Astrocyte (in vitro differentiated cells and primary cell): ENCODE data around the gene SRGAP1. TPM values are rescaled to one million over a fixed set of nuclear protein-coding genes. Genes with fewer than 3 reads are reported as not detected.

Experiments
- DNase-seq: peaks from one replicate; pipeline ENCODE4 v3.0.0-alpha.2; 2010; ENCODE audit warnings: low read depth
- FAIRE-seq: peaks from 2 replicates; lab custom pipeline; 2011; peaks lifted over from hg19 to GRCh38; lab: Jason Lieb, UNC
- H2AFZ ChIP-seq: 2 replicates; pipeline ENCODE4 v1.6.0; 2012; ENCODE audit warnings: low read depth, low read length, inconsistent platforms
- H3K27ac ChIP-seq: 2 replicates; pipeline ENCODE4 v1.5.1; 2011; ENCODE audit warnings: low read depth, low read length, inconsistent platforms
- H3K27me3 ChIP-seq: 2 replicates; pipeline ENCODE4 v1.6.0; 2011; ENCODE audit warnings: low read length, inconsistent platforms; ENCODE audit not compliant: insufficient read depth
- H3K36me3 ChIP-seq: 2 replicates; pipeline ENCODE4 v1.5.1; 2011; ENCODE audit warnings: low read length, inconsistent platforms; ENCODE audit not compliant: insufficient read depth
- H3K4me1 ChIP-seq: 2 replicates; pipeline ENCODE4 v1.5.1; 2011; ENCODE audit warnings: low read length, inconsistent platforms; ENCODE audit not compliant: insufficient read depth
- H3K4me2 ChIP-seq: 2 replicates; pipeline ENCODE4 v1.6.0; 2012; ENCODE audit warnings: low read length, inconsistent platforms
- H3K4me3 ChIP-seq: 2 replicates; pipeline ENCODE4 v1.5.1; 2011; ENCODE audit warnings: low read depth, mild to moderate bottlenecking, low read length, inconsistent platforms; ENCODE audit not compliant: insufficient read depth
- H3K79me2 ChIP-seq: 2 replicates; pipeline ENCODE4 v1.6.0; 2012; ENCODE audit warnings: mild to moderate bottlenecking, low read length, inconsistent platforms; ENCODE audit not compliant: insufficient read depth
- H3K9ac ChIP-seq: 2 replicates; pipeline ENCODE4 v1.6.0; 2012; ENCODE audit warnings: mild to moderate bottlenecking, low read length, inconsistent platforms
- H3K9me3 ChIP-seq: 2 replicates; pipeline ENCODE4 v1.5.1; 2012; ENCODE audit warnings: low read depth, mild to moderate bottlenecking, low read length, inconsistent platforms; ENCODE audit not compliant: insufficient read depth
- H4K20me1 ChIP-seq: 2 replicates; pipeline ENCODE4 v1.6.0; 2012; ENCODE audit warnings: low read length, inconsistent platforms; ENCODE audit not compliant: insufficient read depth
- H3K27ac Mint-ChIP-seq: one replicate; pipeline ENCODE4 v1.8.0; 2021; ENCODE audit warnings: mild to moderate bottlenecking, mixed read lengths; ENCODE audit not compliant: unreplicated experiment
- H3K27me3 Mint-ChIP-seq: one replicate; pipeline ENCODE4 v1.8.0; 2021; ENCODE audit warnings: low read depth, mixed read lengths; ENCODE audit not compliant: unreplicated experiment
- H3K36me3 Mint-ChIP-seq: one replicate; pipeline ENCODE4 v1.8.0; 2021; ENCODE audit warnings: low read depth, mixed read lengths; ENCODE audit not compliant: unreplicated experiment
- H3K4me1 Mint-ChIP-seq: one replicate; pipeline ENCODE4 v1.8.0; 2021; ENCODE audit warnings: low read depth, mixed read lengths; ENCODE audit not compliant: unreplicated experiment
- H3K4me3 Mint-ChIP-seq: one replicate; pipeline ENCODE4 v1.8.0; 2021; ENCODE audit warnings: mild to moderate bottlenecking, moderate library complexity, mixed read lengths; ENCODE audit not compliant: unreplicated experiment
- H3K9me3 Mint-ChIP-seq: one replicate; pipeline ENCODE4 v1.8.0; 2021; ENCODE audit warnings: mild to moderate bottlenecking, mixed read lengths; ENCODE audit not compliant: unreplicated experiment
- CTCF ChIP-seq: IDR thresholded peaks from 2 replicates; pipeline ENCODE4 v1.5.1; 2011; ENCODE audit warnings: low read depth, mild to moderate bottlenecking, inconsistent platforms, low read length, moderate library complexity; ENCODE audit not compliant: insufficient read depth
- EZH2 ChIP-seq: IDR thresholded peaks from 2 replicates; pipeline ENCODE4 v1.6.1; 2012; ENCODE audit warnings: mild to moderate bottlenecking, low read length, inconsistent platforms; ENCODE audit not compliant: insufficient read depth
- total RNA-seq: library from RNA; stranded (reverse); gene quantifications from 2 replicates; pipeline ENCODE4 v1.2.1, GENCODE V29; 2021

SRGAP1 gene
- total RNA-seq, 1 donor from 2014 or later: 15.2 TPM

GRCh38 chr12:64082116-64082515, 237.6 kb downstream of the SRGAP1 start:
- no peaks in the 10 kb centered on the region for H3K36me3 Mint-ChIP-seq
- Histone ChIP-seq H3K27me3 (no peaks in the 10 kb centered on the region), H3K9ac (no peak overlapping the region), H3K9me3 (no peaks in the 10 kb centered on the region), H3K27ac (no peak overlapping the region), H3K36me3 (no peaks in the 10 kb centered on the region), H3K4me3 (no peak overlapping the region), H4K20me1 (no peaks in the 10 kb centered on the region), H3K4me1 (peaks cover 9% of the 10 kb centered on the region), H3K4me2 (no peak overlapping the region), H3K79me2 (no peaks in the 10 kb centered on the region), H2AFZ (no peak overlapping the region)
- H3K4me1 Mint-ChIP-seq: no peaks in the 10 kb centered on the region
- H3K9me3 Mint-ChIP-seq: no peaks in the 10 kb centered on the region
- FAIRE-seq: no peak
- H3K4me3 Mint-ChIP-seq: no peak overlapping the region
- no peaks in the 10 kb centered on the region for H3K27me3 Mint-ChIP-seq
- no peak for TF ChIP-seq CTCF
- no peak for TF ChIP-seq EZH2
- no peak for DNase-seq
- H3K27ac Mint-ChIP-seq: no peak overlapping the region

- Histone ChIP-seq H3K27ac (peak overlapping the region; percentile 10), H3K27me3 (no peaks in the 10 kb centered on the region), H2AFZ (peak overlapping the region; percentile 9), H3K9me3 (no peaks in the 10 kb centered on the region), H4K20me1 (no peaks in the 10 kb centered on the region), H3K36me3 (no peaks in the 10 kb centered on the region), H3K4me3 (no peak overlapping the region), H3K9ac (no peak overlapping the region), H3K4me1 (peaks cover 11% of the 10 kb centered on the region), H3K79me2 (no peaks in the 10 kb centered on the region), H3K4me2 (peak overlapping the region; percentile 20)
- no peaks in the 10 kb centered on the region for H3K9me3 Mint-ChIP-seq
- no peaks in the 10 kb centered on the region for H3K27me3 Mint-ChIP-seq
- DNase-seq: no peak
- TF ChIP-seq CTCF (no peak), EZH2 (no peak)
- H3K4me1 Mint-ChIP-seq: peaks cover 3% of the 10 kb centered on the region
- FAIRE-seq: no peak
- H3K36me3 Mint-ChIP-seq: no peaks in the 10 kb centered on the region
- H3K27ac Mint-ChIP-seq: no peak overlapping the region
- H3K4me3 Mint-ChIP-seq: no peak overlapping the region
These were observed 238.4 kb downstream of the SRGAP1 start for GRCh38 chr12:64082866-64083268.

GRCh38 chr12:64083285-64084210, 239.0 kb downstream of the SRGAP1 start:
- Histone ChIP-seq H2AFZ (peak overlapping the region; percentile 9), H3K4me3 (no peak overlapping the region), H3K9ac (no peak overlapping the region), H3K9me3 (no peaks in the 10 kb centered on the region), H4K20me1 (no peaks in the 10 kb centered on the region), H3K4me1 (peaks cover 17% of the 10 kb centered on the region), H3K36me3 (no peaks in the 10 kb centered on the region), H3K79me2 (no peaks in the 10 kb centered on the region), H3K4me2 (peak overlapping the region; percentile 20), H3K27me3 (no peaks in the 10 kb centered on the region), H3K27ac (peak overlapping the region; percentile 10)
- Mint-ChIP-seq H3K27ac (no peak overlapping the region), H3K4me3 (no peak overlapping the region), H3K27me3 (no peaks in the 10 kb centered on the region), H3K9me3 (no peaks in the 10 kb centered on the region), H3K36me3 (no peaks in the 10 kb centered on the region), H3K4me1 (peaks cover 10% of the 10 kb centered on the region)
- DNase-seq (peak; percentile 90), FAIRE-seq (peak; percentile 23)
- TF ChIP-seq EZH2: no peak
